WTC11 (cell line): ENCODE data around the gene PPP1R37. TPM values are rescaled to one million over a fixed set of nuclear protein-coding genes. Genes with fewer than 3 reads are reported as not detected.

Experiments used
- ATAC-seq: fragments of 200-7000 bp; cut with Tn5 transposase; 2 replicates; pipeline ENCODE4 v1.10.0; 2021; ENCODE audit warnings: mild to moderate bottlenecking, moderate library complexity
- CTCF ChIA-PET: fragments of 300-600 bp; sonication (Branson Sonifier 250); formaldehyde crosslinking; loops from one replicate; lab custom pipeline; 2021; ENCODE audit warnings: antibody characterized with exemption; lab: Charles Lee
- POLR2A ChIA-PET: fragments of 350-600 bp; sonication (Branson Sonifier 250); formaldehyde crosslinking; loops from one replicate; lab custom pipeline; 2021; ENCODE audit warnings: antibody characterized with exemption; lab: Charles Lee
- DNase-seq: peaks from one replicate; pipeline ENCODE4 v3.0.0; 2021; ENCODE audit warnings: low spot score
- H3K27ac Mint-ChIP-seq: 2 replicates; pipeline ENCODE4 v1.8.0; 2021; ENCODE audit warnings: mixed read lengths
- H3K27me3 Mint-ChIP-seq: 2 replicates; pipeline ENCODE4 v1.8.0; 2021; ENCODE audit warnings: low read depth, mild to moderate bottlenecking, moderate library complexity, mixed read lengths
- H3K36me3 Mint-ChIP-seq: 2 replicates; pipeline ENCODE4 v1.8.0; 2021; ENCODE audit warnings: mixed read lengths
- H3K4me1 Mint-ChIP-seq: 2 replicates; pipeline ENCODE4 v1.8.0; 2022; ENCODE audit warnings: mixed read lengths
- H3K4me3 Mint-ChIP-seq: 2 replicates; pipeline ENCODE4 v1.8.0; 2021; ENCODE audit warnings: mild to moderate bottlenecking, moderate library complexity, mixed read lengths
- H3K9me3 Mint-ChIP-seq: 2 replicates; pipeline ENCODE4 v1.8.0; 2021; ENCODE audit warnings: mixed read lengths
- FOXP1 ChIP-seq: sonication (generic); formaldehyde crosslinking; IDR thresholded peaks from 2 replicates; pipeline ENCODE4 v1.8.0; 2022; ENCODE audit warnings: missing genetic modification reagents, mild to moderate bottlenecking, moderate library complexity, borderline replicate concordance
- GRHL2 ChIP-seq: fragments of 250-450 bp; sonication (Bioruptor Pico); IDR thresholded peaks from 2 replicates; pipeline ENCODE4 v1.8.0; 2022; ENCODE audit warnings: mild to moderate bottlenecking, moderate library complexity; ENCODE audit not compliant: insufficient replicate concordance, severe bottlenecking
- IRF2 ChIP-seq: sonication (generic); formaldehyde crosslinking; IDR thresholded peaks from 2 replicates; pipeline ENCODE4 v1.8.0; 2022; ENCODE audit warnings: low read depth, missing genetic modification reagents, borderline replicate concordance
- NFATC4 ChIP-seq: fragments of 250-450 bp; sonication (Bioruptor Pico); IDR thresholded peaks from 2 replicates; pipeline ENCODE4 v1.9.0; 2021; ENCODE audit warnings: mild to moderate bottlenecking
- NFE2L1 ChIP-seq: sonication (generic); formaldehyde crosslinking; IDR thresholded peaks from 2 replicates; pipeline ENCODE4 v1.8.1; 2023; ENCODE audit warnings: missing genetic modification reagents
- NR2C2 ChIP-seq: sonication (generic); formaldehyde crosslinking; IDR thresholded peaks from 2 replicates; pipeline ENCODE4 v1.8.0; 2022; ENCODE audit warnings: mild to moderate bottlenecking, missing genetic modification reagents
- NR3C1 ChIP-seq: sonication (generic); formaldehyde crosslinking; conservative IDR thresholded peaks from 2 replicates; pipeline ENCODE4 v1.8.1; 2023; ENCODE audit warnings: low read depth, mild to moderate bottlenecking, missing genetic modification reagents
- PRRX2 ChIP-seq: fragments of 250-450 bp; sonication (Bioruptor Pico); IDR thresholded peaks from 2 replicates; pipeline ENCODE4 v1.8.0; 2021; ENCODE audit warnings: mild to moderate bottlenecking
- RORB ChIP-seq: fragments of 250-450 bp; sonication (Bioruptor Pico); IDR thresholded peaks from 2 replicates; pipeline ENCODE4 v1.9.0; 2021; ENCODE audit warnings: mild to moderate bottlenecking
- SMAD3 ChIP-seq: sonication (generic); formaldehyde crosslinking; IDR thresholded peaks from 2 replicates; pipeline ENCODE4 v1.8.0; 2022; ENCODE audit warnings: missing genetic modification reagents, mild to moderate bottlenecking, borderline replicate concordance
- ZNF263 ChIP-seq: sonication (generic); formaldehyde crosslinking; IDR thresholded peaks from 2 replicates; pipeline ENCODE4 v1.8.1; 2022; ENCODE audit warnings: low read depth, mild to moderate bottlenecking, moderate library complexity, missing genetic modification reagents
- ZNF671 ChIP-seq: fragments of 250-450 bp; sonication (Bioruptor Pico); IDR thresholded peaks from 2 replicates; pipeline ENCODE4 v1.8.0; 2021; ENCODE audit warnings: mild to moderate bottlenecking
- total RNA-seq: library from RNA; stranded (reverse); gene quantifications from 3 replicates; pipeline ENCODE4 v1.2.3, GENCODE V29; 2021
- TF ChIP-seq, protein P1 (sequence below): sonication (generic); formaldehyde crosslinking; IDR thresholded peaks from 2 replicates; pipeline ENCODE4 v1.8.0; 2022; ENCODE audit warnings: mild to moderate bottlenecking, missing genetic modification reagents
- TF ChIP-seq, protein P2 (sequence below): fragments of 250-450 bp; sonication (Bioruptor Pico); IDR thresholded peaks from 2 replicates; pipeline ENCODE4 v2.1.2; 2022; ENCODE audit warnings: mild to moderate bottlenecking, moderate library complexity
- TF ChIP-seq, protein P3 (sequence below): sonication (generic); formaldehyde crosslinking; IDR thresholded peaks from 2 replicates; pipeline ENCODE4 v1.8.0; 2022; ENCODE audit warnings: missing genetic modification reagents
- TF ChIP-seq, protein P4 (sequence below): sonication (generic); formaldehyde crosslinking; IDR thresholded peaks from 2 replicates; pipeline ENCODE4 v1.8.0; 2022; ENCODE audit warnings: mild to moderate bottlenecking, missing genetic modification reagents
- TF ChIP-seq, protein P5 (sequence below): sonication (generic); formaldehyde crosslinking; IDR thresholded peaks from 2 replicates; pipeline ENCODE4 v1.8.1; 2023; ENCODE audit warnings: mild to moderate bottlenecking, missing genetic modification reagents
- TF ChIP-seq, protein P6 (sequence below): sonication (generic); formaldehyde crosslinking; IDR thresholded peaks from 2 replicates; pipeline ENCODE4 v1.8.0; 2023; ENCODE audit warnings: missing genetic modification reagents, mild to moderate bottlenecking, borderline replicate concordance
- TF ChIP-seq, protein P7 (sequence below): sonication (generic); formaldehyde crosslinking; IDR thresholded peaks from 2 replicates; pipeline ENCODE4 v1.8.1; 2022; ENCODE audit warnings: mild to moderate bottlenecking, missing genetic modification reagents, moderate library complexity, borderline replicate concordance

PPP1R37 gene
- total RNA-seq, 1 experiment from 2014 or later: 35.4 TPM

DNA sequence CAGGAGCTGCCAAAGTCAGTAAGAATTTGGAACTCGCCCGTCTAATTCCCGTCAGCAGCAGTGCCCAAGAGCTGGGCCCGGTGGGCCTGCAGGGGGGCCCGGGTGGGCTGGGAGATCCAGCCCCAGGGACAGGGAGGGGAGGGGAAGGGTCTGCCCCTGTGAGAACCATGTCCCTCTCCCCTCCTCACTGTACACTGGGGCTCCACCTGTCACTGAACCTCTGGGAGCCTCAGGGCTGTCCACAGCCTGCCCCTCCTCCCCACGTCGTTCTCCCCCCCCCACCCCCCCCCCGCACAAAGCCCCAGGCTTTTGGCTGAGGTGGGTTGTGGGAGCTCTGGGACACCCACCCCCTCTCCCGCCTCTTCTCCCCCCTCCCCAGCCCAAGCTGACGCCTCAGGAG is 24.9 kb upstream of the PPP1R37 start (continued):
- TF ChIP-seq NFATC4 (CRISPR knock-in tag) (no peak), PRRX2 (CRISPR knock-in tag) (no peak), NR3C1 (CRISPR knock-in tag) (no peak), GRHL2 (CRISPR knock-in tag) (no peak), ZNF263 (CRISPR knock-in tag) (no peak), RORB (CRISPR knock-in tag) (no peak)
- TF ChIP-seq, protein P1, sequence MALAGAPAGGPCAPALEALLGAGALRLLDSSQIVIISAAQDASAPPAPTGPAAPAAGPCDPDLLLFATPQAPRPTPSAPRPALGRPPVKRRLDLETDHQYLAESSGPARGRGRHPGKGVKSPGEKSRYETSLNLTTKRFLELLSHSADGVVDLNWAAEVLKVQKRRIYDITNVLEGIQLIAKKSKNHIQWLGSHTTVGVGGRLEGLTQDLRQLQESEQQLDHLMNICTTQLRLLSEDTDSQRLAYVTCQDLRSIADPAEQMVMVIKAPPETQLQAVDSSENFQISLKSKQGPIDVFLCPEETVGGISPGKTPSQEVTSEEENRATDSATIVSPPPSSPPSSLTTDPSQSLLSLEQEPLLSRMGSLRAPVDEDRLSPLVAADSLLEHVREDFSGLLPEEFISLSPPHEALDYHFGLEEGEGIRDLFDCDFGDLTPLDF (CRISPR knock-in tag): no peak
- TF ChIP-seq, protein P2, sequence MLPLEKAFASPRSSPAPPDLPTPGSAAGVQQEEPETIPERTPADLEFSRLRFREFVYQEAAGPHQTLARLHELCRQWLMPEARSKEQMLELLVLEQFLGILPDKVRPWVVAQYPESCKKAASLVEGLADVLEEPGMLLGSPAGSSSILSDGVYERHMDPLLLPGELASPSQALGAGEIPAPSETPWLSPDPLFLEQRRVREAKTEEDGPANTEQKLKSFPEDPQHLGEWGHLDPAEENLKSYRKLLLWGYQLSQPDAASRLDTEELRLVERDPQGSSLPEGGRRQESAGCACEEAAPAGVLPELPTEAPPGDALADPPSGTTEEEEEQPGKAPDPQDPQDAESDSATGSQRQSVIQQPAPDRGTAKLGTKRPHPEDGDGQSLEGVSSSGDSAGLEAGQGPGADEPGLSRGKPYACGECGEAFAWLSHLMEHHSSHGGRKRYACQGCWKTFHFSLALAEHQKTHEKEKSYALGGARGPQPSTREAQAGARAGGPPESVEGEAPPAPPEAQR (CRISPR knock-in tag): no peak
- TF ChIP-seq, protein P3, sequence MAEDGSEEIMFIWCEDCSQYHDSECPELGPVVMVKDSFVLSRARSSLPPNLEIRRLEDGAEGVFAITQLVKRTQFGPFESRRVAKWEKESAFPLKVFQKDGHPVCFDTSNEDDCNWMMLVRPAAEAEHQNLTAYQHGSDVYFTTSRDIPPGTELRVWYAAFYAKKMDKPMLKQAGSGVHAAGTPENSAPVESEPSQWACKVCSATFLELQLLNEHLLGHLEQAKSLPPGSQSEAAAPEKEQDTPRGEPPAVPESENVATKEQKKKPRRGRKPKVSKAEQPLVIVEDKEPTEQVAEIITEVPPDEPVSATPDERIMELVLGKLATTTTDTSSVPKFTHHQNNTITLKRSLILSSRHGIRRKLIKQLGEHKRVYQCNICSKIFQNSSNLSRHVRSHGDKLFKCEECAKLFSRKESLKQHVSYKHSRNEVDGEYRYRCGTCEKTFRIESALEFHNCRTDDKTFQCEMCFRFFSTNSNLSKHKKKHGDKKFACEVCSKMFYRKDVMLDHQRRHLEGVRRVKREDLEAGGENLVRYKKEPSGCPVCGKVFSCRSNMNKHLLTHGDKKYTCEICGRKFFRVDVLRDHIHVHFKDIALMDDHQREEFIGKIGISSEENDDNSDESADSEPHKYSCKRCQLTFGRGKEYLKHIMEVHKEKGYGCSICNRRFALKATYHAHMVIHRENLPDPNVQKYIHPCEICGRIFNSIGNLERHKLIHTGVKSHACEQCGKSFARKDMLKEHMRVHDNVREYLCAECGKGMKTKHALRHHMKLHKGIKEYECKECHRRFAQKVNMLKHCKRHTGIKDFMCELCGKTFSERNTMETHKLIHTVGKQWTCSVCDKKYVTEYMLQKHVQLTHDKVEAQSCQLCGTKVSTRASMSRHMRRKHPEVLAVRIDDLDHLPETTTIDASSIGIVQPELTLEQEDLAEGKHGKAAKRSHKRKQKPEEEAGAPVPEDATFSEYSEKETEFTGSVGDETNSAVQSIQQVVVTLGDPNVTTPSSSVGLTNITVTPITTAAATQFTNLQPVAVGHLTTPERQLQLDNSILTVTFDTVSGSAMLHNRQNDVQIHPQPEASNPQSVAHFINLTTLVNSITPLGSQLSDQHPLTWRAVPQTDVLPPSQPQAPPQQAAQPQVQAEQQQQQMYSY (CRISPR knock-in tag): no peak
- TF ChIP-seq, protein P4, sequence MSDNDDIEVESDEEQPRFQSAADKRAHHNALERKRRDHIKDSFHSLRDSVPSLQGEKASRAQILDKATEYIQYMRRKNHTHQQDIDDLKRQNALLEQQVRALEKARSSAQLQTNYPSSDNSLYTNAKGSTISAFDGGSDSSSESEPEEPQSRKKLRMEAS (CRISPR knock-in tag): no peak
- TF ChIP-seq, protein P5, sequence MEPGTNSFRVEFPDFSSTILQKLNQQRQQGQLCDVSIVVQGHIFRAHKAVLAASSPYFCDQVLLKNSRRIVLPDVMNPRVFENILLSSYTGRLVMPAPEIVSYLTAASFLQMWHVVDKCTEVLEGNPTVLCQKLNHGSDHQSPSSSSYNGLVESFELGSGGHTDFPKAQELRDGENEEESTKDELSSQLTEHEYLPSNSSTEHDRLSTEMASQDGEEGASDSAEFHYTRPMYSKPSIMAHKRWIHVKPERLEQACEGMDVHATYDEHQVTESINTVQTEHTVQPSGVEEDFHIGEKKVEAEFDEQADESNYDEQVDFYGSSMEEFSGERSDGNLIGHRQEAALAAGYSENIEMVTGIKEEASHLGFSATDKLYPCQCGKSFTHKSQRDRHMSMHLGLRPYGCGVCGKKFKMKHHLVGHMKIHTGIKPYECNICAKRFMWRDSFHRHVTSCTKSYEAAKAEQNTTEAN (CRISPR knock-in tag): no peak

DNA sequence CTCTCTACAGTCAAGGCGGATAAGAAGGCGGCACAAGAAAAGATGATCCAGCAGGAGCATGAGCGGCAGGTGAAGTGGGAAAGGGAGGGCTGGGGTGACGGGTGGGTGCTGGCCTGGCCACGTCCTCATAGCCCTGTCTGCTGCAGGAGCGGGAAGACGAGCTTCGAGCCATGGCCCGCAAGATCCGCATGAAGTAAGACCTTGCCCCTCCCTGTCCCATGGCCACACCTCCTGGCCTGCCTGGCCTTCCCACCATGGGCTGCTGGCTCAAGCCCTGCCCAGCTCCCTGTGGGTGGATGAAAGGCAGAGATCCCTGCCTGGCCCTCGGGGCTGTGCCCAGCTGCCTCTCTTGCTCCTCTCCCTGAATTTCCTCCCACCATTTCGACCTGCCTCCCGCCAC is 23.9 kb upstream of the PPP1R37 start:
- H3K27ac Mint-ChIP-seq: peak overlapping the region; percentile 81
- H3K27me3 Mint-ChIP-seq: no peaks in the 10 kb centered on the region
- 0 out of 2 replicates have a peak, but pooled peaks cover 3% of the 10 kb centered on the region for H3K4me1 Mint-ChIP-seq
- CTCF ChIA-PET: interaction anchor here (0.6 to 2.0 kb wide), 11 partner anchors 10 to 341 kb away, joined by 3 to 25 read pairs (median 4); partner anchors contain the start of gene BLOC1S3
- ATAC-seq: peak; percentile 83
- TF ChIP-seq ZNF671 (no peak), SMAD3 (CRISPR knock-in tag) (no peak)
- TF ChIP-seq, all 79 proteins: peak for 0
- POLR2A ChIA-PET: interaction anchor here (0.7 to 0.9 kb wide), 2 partner anchors 11 to 23 kb away, joined by 3 read pairs; no protein-coding TSS in a partner anchor
- peaks cover 24% of the 10 kb centered on the region for H3K36me3 Mint-ChIP-seq
- no peak overlapping the region for H3K4me3 Mint-ChIP-seq
- peak; percentile 66 for DNase-seq
- no peaks in the 10 kb centered on the region for H3K9me3 Mint-ChIP-seq

DNA sequence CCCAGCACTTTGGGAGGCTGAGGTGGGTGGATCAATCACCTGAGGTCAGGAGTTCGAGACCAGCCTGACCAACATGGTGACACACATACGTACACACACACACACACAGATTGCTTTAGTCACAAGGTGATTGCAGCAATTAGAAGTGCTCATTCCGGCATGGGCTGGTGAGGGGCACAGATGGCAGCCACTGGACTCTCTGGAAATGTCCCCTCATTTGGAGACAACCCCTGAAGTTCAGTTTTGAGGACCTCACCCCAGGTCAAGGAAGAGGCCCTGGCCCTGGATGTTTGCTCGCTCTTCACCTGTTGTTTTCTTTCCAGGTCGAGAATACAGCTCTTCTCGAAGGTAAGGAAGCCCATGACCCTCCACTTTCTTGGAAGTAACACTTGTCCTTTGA is 22.8 kb upstream of the PPP1R37 start:
- H3K9me3 Mint-ChIP-seq: no peaks in the 10 kb centered on the region
- no peak overlapping the region for H3K4me3 Mint-ChIP-seq
- CTCF ChIA-PET: no interaction called here
- no peak for ATAC-seq
- peak overlapping the region; percentile 45; the same call in 1 of the 2 replicates for H3K27ac Mint-ChIP-seq
- H3K4me1 Mint-ChIP-seq: peaks cover 9% of the 10 kb centered on the region
- peaks cover 21% of the 10 kb centered on the region; the same call in 1 of the 2 replicates for H3K36me3 Mint-ChIP-seq
- DNase-seq: no peak
- POLR2A ChIA-PET: no interaction called here
- H3K27me3 Mint-ChIP-seq: no peaks in the 10 kb centered on the region
- TF ChIP-seq IRF2 (CRISPR knock-in tag): no peak
- TF ChIP-seq, protein P6, sequence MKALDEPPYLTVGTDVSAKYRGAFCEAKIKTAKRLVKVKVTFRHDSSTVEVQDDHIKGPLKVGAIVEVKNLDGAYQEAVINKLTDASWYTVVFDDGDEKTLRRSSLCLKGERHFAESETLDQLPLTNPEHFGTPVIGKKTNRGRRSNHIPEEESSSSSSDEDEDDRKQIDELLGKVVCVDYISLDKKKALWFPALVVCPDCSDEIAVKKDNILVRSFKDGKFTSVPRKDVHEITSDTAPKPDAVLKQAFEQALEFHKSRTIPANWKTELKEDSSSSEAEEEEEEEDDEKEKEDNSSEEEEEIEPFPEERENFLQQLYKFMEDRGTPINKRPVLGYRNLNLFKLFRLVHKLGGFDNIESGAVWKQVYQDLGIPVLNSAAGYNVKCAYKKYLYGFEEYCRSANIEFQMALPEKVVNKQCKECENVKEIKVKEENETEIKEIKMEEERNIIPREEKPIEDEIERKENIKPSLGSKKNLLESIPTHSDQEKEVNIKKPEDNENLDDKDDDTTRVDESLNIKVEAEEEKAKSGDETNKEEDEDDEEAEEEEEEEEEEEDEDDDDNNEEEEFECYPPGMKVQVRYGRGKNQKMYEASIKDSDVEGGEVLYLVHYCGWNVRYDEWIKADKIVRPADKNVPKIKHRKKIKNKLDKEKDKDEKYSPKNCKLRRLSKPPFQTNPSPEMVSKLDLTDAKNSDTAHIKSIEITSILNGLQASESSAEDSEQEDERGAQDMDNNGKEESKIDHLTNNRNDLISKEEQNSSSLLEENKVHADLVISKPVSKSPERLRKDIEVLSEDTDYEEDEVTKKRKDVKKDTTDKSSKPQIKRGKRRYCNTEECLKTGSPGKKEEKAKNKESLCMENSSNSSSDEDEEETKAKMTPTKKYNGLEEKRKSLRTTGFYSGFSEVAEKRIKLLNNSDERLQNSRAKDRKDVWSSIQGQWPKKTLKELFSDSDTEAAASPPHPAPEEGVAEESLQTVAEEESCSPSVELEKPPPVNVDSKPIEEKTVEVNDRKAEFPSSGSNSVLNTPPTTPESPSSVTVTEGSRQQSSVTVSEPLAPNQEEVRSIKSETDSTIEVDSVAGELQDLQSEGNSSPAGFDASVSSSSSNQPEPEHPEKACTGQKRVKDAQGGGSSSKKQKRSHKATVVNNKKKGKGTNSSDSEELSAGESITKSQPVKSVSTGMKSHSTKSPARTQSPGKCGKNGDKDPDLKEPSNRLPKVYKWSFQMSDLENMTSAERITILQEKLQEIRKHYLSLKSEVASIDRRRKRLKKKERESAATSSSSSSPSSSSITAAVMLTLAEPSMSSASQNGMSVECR: no peak
- no peak for TF ChIP-seq FOXP1
- no peak for TF ChIP-seq NFATC4 (CRISPR knock-in tag)
- TF ChIP-seq GRHL2 (CRISPR knock-in tag): no peak
- TF ChIP-seq NFE2L1 (CRISPR knock-in tag): no peak
- no peak for TF ChIP-seq NR2C2 (CRISPR knock-in tag)
- TF ChIP-seq, protein P7, sequence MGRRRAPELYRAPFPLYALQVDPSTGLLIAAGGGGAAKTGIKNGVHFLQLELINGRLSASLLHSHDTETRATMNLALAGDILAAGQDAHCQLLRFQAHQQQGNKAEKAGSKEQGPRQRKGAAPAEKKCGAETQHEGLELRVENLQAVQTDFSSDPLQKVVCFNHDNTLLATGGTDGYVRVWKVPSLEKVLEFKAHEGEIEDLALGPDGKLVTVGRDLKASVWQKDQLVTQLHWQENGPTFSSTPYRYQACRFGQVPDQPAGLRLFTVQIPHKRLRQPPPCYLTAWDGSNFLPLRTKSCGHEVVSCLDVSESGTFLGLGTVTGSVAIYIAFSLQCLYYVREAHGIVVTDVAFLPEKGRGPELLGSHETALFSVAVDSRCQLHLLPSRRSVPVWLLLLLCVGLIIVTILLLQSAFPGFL: no peak
- TF ChIP-seq, protein P4 (CRISPR knock-in tag): no peak
